HAP-1 (cell line): Measurements from ENCODE around the gene PAPOLB.
A peak's percentile ranks its signal among the peaks of the same experiment; 100 is the strongest.

Source experiments
- DNase-seq, 2 experiments: peaks; one replicate each; pipeline ENCODE4 v3.0.0-alpha.2; 2016 to 2020; ENCODE audit warnings: low spot score in 2 of 2
- H3K27me3 ChIP-seq: fragments of 250-450 bp; sonication (Bioruptor Pico); 2 replicates; pipeline ENCODE4 v1.5.1; 2020; ENCODE audit warnings: low read depth, mild to moderate bottlenecking, moderate library complexity
- H3K36me3 ChIP-seq: fragments of 250-450 bp; sonication (Bioruptor Pico); replicated peaks from 2 replicates; pipeline ENCODE4 v1.5.1; 2020; ENCODE audit warnings: mild to moderate bottlenecking
- H3K4me1 ChIP-seq: fragments of 250-450 bp; sonication (Bioruptor Pico); 2 replicates; pipeline ENCODE4 v1.5.1; 2020; ENCODE audit warnings: mild to moderate bottlenecking
- H3K4me3 ChIP-seq: fragments of 250-450 bp; sonication (Bioruptor Pico); 2 replicates; pipeline ENCODE4 v1.5.1; 2020; ENCODE audit warnings: mild to moderate bottlenecking, moderate library complexity
- H3K9me3 ChIP-seq: fragments of 250-450 bp; sonication (Bioruptor Pico); 2 replicates; pipeline ENCODE4 v1.5.1; 2020; ENCODE audit warnings: mild to moderate bottlenecking, moderate library complexity
- in situ Hi-C: fragments of 300-500 bp; cut with MboI; formaldehyde crosslinking; loops from 3 replicates; pipeline ENCODE4 v1.14.3; 2020; ENCODE audit warnings: low sequenced_read_pairs, inconsistent platforms, mixed read lengths

The PAPOLB gene

DNA sequence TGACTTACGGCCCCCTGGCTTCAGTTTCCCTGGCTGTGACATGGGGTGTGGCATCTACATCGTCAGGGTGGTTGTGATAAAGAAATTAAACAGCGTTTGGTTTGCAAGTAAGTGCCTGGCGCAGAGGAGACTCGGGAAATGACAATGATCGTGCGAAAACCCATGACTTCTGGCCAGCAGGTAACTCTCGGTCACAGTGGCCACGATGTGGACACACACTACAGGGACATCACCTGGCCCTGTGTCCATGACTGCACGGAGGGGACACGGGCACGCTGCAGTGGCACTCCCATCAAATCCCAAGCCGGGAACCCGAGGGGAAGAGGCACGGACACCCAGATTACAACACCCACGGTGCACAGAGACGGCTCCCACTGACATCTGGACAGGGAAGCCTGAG is 28.7 kb downstream of the PAPOLB start:
- no peaks in the 10 kb centered on the region for H3K9me3 ChIP-seq
- in situ Hi-C loops = no loop called here
- H3K36me3 ChIP-seq = no peaks in the 10 kb centered on the region
- H3K4me1 ChIP-seq = no peaks in the 10 kb centered on the region
- DNase-seq = no peak
- no peak overlapping the region for H3K4me3 ChIP-seq
- no peaks in the 10 kb centered on the region for H3K27me3 ChIP-seq

DNA sequence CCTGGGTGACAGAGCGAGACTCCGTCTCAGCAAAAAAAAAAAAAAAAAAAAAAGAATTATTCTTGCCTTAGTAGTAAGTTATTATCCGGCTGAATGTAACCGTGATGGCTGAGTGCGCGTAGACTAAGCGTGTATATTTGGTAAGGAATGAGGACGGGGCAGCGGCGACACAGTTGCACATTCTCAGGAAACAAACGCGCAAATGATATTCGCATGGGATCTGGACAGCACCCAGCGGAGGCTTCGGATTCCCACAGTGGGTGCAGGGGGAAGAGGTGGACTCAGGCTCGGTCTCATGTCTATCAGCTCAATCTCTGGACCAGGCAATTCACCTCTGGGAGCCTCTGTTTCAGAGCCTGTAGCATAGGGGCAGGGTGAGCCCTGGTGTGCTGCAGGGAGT is 29.1 kb downstream of the PAPOLB start:
- Histone ChIP-seq H3K4me3 (no peak overlapping the region), H3K4me1 (no peaks in the 10 kb centered on the region), H3K36me3 (no peaks in the 10 kb centered on the region), H3K27me3 (no peaks in the 10 kb centered on the region), H3K9me3 (no peaks in the 10 kb centered on the region)
- in situ Hi-C loops = no loop called here
- DNase-seq = no peak

DNA sequence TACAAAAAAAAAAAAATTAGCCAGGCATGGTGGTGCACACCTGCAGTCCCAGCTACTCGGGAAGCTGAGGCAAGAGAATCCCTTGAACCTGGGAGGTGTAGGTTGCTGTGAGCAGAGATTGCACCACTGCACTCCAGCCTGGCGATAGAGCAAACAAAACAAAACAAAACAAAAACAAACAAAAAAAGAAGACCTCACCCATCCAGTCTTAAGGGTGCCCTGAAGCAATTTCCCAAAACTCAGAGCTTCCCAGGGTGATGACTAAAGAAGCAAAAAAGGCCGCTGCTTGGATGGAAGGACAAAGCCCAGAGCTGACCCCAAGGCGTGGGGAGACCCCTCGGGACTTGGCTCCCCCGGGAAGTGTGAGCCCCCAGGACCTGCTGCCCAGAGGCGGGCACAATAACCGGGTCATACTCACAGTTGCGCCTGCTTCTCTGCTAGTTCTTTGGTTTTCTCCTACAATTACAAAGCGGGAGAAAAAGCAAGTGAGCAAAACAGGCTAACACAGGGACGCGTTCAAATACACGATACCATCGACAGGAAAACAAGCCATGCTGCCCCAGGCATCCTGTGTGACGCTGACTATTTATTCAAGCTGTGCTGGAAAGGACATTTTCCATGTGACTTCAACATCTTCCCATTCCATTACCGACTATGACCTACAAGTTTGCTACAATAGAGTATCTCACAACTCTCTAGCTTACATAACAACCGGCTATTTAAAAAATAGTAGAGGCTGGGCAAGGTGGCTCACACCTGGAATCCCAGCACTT is 29.9 kb downstream of the PAPOLB start:
- Histone ChIP-seq H3K9me3 (no peaks in the 10 kb centered on the region), H3K4me3 (no peak overlapping the region), H3K4me1 (no peaks in the 10 kb centered on the region), H3K36me3 (no peaks in the 10 kb centered on the region), H3K27me3 (no peaks in the 10 kb centered on the region)
- no peak for DNase-seq
- in situ Hi-C loops = no loop called here

DNA sequence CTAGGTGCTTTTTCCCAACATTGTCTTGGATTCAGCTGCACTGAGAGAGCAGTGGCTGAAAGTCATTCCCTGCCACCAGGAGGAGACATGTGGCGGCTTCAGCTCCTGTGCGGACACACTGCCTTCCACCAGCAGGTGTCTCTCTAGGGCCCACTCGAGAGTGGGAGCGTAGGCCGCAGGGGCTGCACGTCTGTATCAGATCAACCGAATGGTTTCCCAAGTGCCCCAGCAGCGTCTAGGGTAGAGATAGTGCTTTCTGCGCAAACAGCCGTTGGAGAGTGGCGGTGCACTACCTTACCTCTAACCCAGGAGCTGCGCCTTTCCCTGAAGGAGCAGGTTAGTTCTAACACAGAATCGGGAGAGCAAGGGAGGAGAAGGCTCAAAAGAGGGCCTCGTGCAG is 31.7 kb downstream of the PAPOLB start:
- H3K4me3 ChIP-seq = no peak overlapping the region
- H3K9me3 ChIP-seq = no peaks in the 10 kb centered on the region
- in situ Hi-C loops = no loop called here
- H3K27me3 ChIP-seq = no peaks in the 10 kb centered on the region
- peak; percentile 49 to 82 for DNase-seq
- no peaks in the 10 kb centered on the region for H3K4me1 ChIP-seq
- no peaks in the 10 kb centered on the region for H3K36me3 ChIP-seq

DNA sequence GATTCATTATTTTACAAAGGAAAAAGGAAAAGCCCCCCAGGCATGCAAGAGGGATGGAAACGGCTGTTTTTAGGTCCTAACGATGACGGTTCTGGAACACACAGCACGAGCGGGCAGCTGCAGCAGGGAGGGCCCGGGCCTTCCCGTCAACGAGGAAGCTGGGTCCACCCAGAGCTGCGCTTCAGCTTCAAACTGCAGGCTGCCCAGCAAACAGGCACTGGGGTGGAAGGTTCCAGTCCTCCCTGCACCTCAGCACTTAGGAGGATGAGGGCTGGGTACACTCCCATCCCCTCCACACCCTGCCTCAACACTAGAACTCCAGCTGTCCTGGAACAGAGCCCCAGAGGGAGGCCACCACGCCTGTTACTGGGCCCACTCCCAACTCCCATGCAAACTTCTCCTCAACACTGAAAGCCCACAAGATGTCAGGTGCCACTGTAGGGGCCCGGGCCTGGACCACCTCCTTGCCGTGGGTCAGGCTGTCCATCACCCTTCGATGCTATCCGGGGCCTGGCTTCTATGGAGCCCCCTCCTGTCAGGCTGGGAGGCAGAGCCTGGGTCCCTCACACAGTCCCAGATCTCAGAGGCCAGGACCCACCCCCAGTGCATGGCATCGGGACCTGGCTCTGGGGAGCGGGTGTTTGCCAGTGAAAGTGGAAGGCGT is 33.0 kb downstream of the PAPOLB start:
- Histone ChIP-seq H3K4me1 (no peaks in the 10 kb centered on the region), H3K9me3 (no peaks in the 10 kb centered on the region)
- in situ Hi-C loops = no loop called here

DNA sequence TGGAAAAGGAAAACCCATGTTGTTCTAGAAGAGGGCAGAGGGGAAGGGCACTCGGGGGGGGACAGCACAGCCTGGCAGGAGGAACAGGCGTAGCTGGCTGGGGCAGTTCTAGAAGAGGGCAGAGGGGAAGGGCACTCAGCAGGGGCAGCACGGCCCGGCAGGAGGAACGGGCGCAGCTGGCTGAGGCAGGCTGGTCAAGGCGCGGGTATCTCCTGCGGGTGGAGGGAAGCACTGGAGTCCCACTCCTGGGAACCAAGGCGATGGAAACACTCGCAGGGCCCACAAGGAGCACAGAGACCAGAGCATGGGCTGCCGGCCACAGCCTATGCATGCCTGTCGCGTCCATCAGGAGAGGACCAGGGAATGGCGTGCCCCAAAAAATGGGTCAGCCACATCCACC is 36.7 kb downstream of the PAPOLB start:
- in situ Hi-C loops = no loop called here
- no peak overlapping the region for H3K4me3 ChIP-seq
- no peaks in the 10 kb centered on the region for H3K27me3 ChIP-seq
- no peak for DNase-seq
- H3K36me3 ChIP-seq = no peaks in the 10 kb centered on the region
- no peaks in the 10 kb centered on the region for H3K9me3 ChIP-seq
- H3K4me1 ChIP-seq = no peaks in the 10 kb centered on the region

More for the DNA sequence above, 33.0 kb downstream of the PAPOLB start:
- no peak overlapping the region for H3K4me3 ChIP-seq
- no peaks in the 10 kb centered on the region for H3K27me3 ChIP-seq
- no peaks in the 10 kb centered on the region for H3K36me3 ChIP-seq
- no peak for DNase-seq

DNA sequence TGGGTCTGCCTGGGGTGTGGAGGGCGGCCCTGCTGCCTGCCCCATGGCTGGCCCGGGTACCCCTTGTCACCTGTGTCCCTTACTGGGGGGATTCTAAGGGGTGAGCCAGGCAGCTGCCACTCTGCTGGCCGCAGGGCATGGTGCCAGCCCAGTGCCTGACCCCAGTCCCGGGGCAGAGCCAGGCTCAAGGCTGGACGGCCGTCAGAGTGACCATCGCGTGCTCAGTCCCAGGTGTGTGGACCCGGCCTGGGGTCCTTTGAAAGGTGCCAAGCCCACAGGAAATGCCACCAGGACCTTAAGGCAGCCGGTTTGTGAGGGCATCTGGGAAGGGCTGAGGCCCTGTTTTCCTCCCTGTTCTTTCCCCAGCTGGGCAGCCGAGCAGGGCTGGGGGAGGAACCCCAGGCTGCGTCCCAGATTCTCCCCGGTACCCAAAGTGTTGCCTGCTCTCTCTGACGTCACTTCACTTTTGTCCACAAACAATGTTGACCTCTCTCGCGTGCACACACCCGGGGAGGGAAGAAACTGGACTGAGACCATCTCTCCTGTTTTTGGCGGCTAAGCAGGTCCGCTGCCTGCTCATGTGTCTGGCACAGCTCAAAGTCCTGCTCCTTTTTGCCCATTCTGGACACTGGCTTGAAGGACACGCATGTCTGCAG is 37.6 kb downstream of the PAPOLB start:
- DNase-seq = no peak
- Histone ChIP-seq H3K9me3 (no peaks in the 10 kb centered on the region), H3K4me1 (no peaks in the 10 kb centered on the region), H3K36me3 (no peaks in the 10 kb centered on the region), H3K27me3 (no peaks in the 10 kb centered on the region), H3K4me3 (no peak overlapping the region)
- in situ Hi-C loops = no loop called here

DNA sequence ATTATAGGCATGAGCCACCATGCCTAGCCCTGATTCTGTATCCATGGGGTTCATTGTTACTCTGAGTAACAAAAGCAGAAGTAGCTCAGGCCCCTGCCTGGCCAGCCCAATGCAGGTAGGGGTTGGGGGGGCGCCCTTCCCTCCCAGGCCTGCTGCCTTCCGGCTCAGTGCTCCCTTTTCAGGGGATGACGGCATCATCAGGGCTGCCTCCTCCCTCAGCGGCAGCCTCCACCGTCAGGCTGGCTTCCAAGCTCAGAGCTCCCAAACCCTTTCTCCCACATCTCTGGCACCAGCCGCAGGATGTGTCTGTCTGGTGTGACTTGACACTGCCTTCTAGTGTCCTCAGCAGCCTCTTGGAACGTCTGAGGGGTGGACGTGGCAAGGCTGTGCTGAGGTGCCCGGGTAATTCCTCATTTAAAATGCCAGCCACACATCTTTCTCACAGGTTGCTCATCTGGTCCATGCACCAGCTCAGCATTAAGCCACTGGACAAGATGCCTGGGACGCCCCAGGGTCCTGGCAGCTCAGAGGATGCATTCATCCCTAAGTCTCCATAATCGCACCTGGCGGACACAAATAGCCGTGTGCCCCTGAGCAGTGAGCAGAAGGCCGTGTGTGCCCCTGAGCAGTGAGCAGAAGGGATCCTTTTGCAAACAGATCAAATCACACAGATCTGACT is 38.2 kb downstream of the PAPOLB start:
- in situ Hi-C loops = no loop called here
- no peaks in the 10 kb centered on the region for H3K9me3 ChIP-seq
- H3K27me3 ChIP-seq = no peaks in the 10 kb centered on the region
- no peaks in the 10 kb centered on the region for H3K36me3 ChIP-seq
- no peak overlapping the region for H3K4me3 ChIP-seq
- H3K4me1 ChIP-seq = no peaks in the 10 kb centered on the region
- no peak for DNase-seq

DNA sequence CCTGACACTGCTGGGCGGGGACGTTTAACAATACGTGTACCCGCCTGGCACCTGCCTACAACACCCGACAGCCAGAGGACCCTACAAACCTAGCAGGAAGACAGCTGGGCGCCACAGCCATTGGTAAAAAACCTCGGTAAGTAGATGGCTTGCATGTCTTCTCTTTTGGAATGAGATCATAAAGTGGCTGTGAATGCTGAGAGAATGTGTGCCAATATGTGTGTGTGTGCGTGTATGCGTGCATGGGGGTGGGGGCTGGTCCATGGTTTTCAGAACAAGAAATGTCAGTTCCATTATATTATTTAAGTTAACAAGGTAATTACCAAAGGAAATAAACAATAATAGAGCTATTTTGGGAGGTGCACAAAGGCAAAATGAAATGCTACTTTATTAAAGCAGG is 39.2 kb downstream of the PAPOLB start:
- no peak for DNase-seq
- in situ Hi-C loops = no loop called here
- Histone ChIP-seq H3K9me3 (no peaks in the 10 kb centered on the region), H3K36me3 (no peaks in the 10 kb centered on the region), H3K4me1 (no peaks in the 10 kb centered on the region), H3K4me3 (no peak overlapping the region), H3K27me3 (no peaks in the 10 kb centered on the region)

DNA sequence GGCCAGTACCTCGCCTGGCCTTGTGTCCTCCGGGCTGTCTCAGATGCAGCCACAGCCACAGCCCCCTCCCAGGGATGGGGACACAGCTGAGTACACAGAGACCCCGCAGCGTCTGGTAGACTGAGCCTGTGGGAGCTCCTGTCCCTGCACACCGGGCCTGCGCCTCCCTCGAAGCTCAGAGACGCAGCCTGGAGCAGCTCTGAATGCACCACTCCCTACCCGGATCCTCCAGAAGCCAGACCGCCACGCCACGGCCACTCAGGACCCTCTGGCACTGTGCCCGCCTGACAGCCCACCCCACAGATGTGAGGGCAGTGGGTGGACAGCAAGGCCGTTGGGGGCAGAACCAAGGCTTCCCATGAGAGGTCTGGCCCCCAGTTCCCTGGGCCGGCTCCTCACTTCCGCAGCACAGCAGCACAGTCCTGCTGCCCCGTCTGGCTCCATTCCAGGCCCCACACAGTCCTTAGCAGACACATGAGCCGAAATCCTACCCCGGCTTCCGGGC is 40.8 kb downstream of the PAPOLB start:
- Histone ChIP-seq H3K4me1 (no peaks in the 10 kb centered on the region), H3K4me3 (no peak overlapping the region), H3K36me3 (no peaks in the 10 kb centered on the region), H3K27me3 (no peaks in the 10 kb centered on the region), H3K9me3 (no peaks in the 10 kb centered on the region)
- no peak for DNase-seq
- in situ Hi-C loops = no loop called here

DNA sequence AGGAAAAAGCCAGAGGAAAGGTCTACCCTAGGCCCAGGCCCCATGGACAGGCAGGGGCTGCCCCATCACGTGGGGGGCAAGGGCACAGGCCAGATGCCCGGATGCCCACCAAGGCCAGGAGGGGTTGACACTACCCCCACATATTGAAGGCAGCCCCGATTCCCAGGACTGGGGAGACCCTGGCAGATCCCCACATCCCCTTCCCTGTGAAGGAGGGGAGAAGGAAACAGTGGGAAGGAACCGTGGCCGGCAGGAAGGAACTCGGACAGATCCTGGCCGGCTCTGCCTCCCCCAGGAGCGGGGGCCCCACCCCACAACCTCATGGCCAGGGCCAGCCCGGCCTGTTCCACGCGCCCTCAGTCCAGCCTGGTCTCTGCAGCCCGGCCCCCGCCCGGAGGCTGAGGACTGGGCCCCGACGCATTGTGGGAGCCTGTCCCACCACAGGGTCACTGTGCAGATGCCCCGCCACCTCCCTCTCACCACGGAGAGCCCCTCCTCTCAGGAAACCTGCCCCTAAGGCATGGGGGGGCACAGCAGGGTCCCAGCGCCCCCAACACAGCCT is 41.3 kb downstream of the PAPOLB start:
- in situ Hi-C loops = no loop called here
- Histone ChIP-seq H3K4me3 (no peak overlapping the region), H3K9me3 (no peaks in the 10 kb centered on the region), H3K4me1 (no peaks in the 10 kb centered on the region), H3K36me3 (no peaks in the 10 kb centered on the region), H3K27me3 (no peaks in the 10 kb centered on the region)
- DNase-seq = no peak

DNA sequence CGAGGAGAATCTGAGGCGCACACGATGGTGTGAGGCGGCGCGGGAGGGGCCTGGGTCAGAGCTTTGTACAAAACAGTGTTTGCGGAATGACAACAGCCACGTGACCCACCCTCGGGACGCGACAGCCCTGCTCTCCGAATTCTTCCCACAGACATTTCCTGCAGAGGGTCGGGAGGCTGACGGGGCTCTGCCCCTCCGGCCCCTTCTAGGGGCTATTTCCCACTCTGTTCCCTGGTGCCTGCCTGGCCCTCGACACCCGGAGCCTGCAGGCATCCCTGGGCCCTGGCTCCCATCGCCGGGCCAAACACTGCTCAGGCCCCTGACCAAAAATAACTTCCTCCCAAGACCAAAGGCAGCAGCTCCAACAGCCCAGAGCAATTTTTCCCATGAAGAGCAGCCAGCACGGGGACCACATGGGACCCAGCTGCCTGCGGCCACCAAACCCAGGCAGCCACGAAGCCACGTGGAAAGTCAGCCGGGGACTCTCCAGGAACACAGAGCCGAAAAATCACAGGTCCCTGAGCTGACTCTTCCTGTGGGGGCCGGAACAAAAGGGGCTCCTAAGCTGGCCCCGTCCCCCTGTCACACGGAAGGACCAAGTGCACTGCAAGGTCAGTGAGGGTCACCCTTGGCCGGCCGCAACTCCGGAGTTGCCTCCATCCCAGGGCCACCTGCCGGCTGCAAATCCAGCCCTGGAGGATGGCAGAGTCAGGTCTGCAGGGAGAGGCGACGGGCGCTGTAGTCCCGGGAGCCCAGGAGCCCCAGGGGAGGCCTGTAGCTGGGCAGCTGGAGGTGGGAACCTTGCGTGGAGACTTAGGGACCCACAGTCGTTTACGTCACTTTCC is 42.0 kb downstream of the PAPOLB start:
- no peak for DNase-seq
- in situ Hi-C loops = no loop called here
- H3K4me1 ChIP-seq = no peaks in the 10 kb centered on the region
- H3K9me3 ChIP-seq = no peaks in the 10 kb centered on the region
- no peaks in the 10 kb centered on the region for H3K27me3 ChIP-seq
- no peaks in the 10 kb centered on the region for H3K36me3 ChIP-seq
- no peak overlapping the region for H3K4me3 ChIP-seq
